Skin epidermis (tissue), 12 donors: ENCODE results near the gene ELOVL7.
"Not testable (repeated sequence)": the region's sequence is repeated elsewhere in the genome, so short reads cannot be mapped to it uniquely, and the experiment has no call there.

Experiments used
- H3K27ac ChIP-seq, 21 experiments: fragments of 200-600 bp; sonication (generic) in 11 of 21; one replicate each; pipeline ENCODE4 v1.5.0; 2020; ENCODE audit warnings: mild to moderate bottlenecking in 3 of 21, inconsistent platforms in 2 of 21, moderate library complexity in 2 of 21
- H3K4me3 ChIP-seq, 7 experiments: fragments of 200-600 bp; sonication (generic) in 2 of 7; one replicate each; pipeline ENCODE4 v1.5.0; 2020; ENCODE audit warnings: inconsistent platforms in 2 of 7, mild to moderate bottlenecking in 2 of 7, moderate library complexity in 1 of 7

Gene ELOVL7

DNA sequence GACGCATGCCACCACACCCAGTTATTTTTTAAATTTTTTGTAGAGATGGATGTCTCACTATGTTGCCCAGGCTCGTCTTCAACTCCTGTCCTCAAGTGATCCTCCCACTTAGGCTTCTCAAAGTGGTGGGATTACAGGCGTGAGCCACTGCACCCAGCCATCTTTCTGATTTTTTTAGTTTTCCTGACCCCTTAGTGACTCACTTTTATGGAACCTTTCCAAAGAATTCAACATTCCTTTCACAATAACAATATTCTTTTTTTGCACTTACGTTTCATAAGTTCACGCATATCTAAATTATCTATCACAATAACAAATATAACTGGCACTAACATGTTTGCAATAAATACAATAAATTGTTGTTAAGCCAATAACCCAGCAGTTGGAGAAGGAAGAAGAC, 8.5 kb downstream of the ELOVL7 start:
- no peak overlapping the region for H3K27ac ChIP-seq
- no peak overlapping the region for H3K4me3 ChIP-seq

DNA sequence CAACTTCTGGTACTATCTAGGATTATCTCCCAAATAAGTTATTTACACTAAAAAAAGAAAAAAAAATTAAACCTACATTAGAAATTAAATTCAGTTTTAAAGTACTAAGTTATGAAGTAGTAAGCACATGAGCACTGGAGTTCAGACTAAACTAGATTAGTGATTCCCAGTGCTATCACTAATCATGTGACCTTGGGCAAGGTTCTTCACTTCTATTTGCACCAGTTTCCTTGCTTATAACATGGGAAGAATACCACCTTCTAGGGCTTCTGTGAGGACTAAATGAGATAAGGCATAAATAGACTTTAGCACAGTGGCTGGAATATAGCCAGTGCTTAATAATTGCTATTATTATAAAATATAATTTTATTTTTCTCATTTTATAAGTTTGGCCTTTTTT, 10.5 kb downstream of the ELOVL7 start:
- Histone ChIP-seq H3K4me3 (no peak overlapping the region), H3K27ac (no peak overlapping the region)

GRCh38 chr5:60830581-60831127, 13.4 kb downstream of the ELOVL7 start:
- Histone ChIP-seq H3K4me3 (no peak overlapping the region), H3K27ac (no peak overlapping the region)

DNA sequence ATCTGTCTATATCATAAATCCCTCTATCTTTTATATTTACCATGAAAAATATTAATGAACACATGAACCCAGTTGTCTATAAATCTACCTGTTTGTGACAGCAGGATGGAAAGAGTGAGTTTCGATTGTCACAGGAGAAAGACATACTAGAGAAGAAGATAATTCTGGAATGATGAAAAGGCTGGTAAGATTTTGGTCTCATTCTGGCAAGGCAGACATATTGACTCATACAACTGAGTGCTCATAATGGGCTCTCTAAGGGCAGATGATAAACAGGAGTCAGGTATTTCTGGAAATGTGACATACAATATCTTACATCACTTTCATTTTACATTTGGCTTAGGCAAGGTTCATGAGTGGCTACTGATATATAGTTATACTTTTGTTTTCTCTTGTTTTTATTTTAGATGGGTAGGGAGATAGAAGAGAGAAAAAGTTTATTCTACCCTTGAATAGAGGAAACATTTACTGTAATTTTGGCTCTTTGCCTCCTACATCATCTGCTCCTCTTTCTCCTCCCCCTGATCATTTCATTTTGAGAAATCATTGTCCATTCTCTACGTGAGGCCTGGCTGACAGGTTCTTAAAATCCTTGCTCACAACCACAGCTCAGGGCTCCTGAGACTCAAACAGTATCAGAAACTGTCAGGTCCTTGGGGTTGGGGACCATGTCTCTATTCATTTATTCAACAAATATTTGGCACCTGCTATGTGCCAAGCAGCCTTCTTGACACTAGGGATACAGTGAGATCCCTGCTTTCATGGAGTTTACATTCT, 14.4 kb downstream of the ELOVL7 start:
- Histone ChIP-seq H3K27ac (peak overlapping the region in 1 of 21 experiments; percentile 39), H3K4me3 (no peak overlapping the region)

GRCh38 chr5:60827201-60827600, 16.9 kb downstream of the ELOVL7 start:
- peak overlapping the region in 1 of 21 experiments; percentile 35 for H3K27ac ChIP-seq
- no peak overlapping the region for H3K4me3 ChIP-seq

- H3K4me3 ChIP-seq: no peak overlapping the region
- H3K27ac ChIP-seq: peak overlapping the region in 2 of 21 experiments; percentile 7 to 35
These were observed 17.4 kb downstream of the ELOVL7 start for GRCh38 chr5:60826653-60827052.

GRCh38 chr5:60823574-60823973, 20.5 kb downstream of the ELOVL7 start:
- H3K27ac ChIP-seq: no peak overlapping the region
- no peak overlapping the region for H3K4me3 ChIP-seq

- Histone ChIP-seq H3K27ac (peak overlapping the region in 1 of 21 experiments; percentile 23), H3K4me3 (no peak overlapping the region)
These were observed 21.8 kb downstream of the ELOVL7 start for GRCh38 chr5:60822285-60822556.

DNA sequence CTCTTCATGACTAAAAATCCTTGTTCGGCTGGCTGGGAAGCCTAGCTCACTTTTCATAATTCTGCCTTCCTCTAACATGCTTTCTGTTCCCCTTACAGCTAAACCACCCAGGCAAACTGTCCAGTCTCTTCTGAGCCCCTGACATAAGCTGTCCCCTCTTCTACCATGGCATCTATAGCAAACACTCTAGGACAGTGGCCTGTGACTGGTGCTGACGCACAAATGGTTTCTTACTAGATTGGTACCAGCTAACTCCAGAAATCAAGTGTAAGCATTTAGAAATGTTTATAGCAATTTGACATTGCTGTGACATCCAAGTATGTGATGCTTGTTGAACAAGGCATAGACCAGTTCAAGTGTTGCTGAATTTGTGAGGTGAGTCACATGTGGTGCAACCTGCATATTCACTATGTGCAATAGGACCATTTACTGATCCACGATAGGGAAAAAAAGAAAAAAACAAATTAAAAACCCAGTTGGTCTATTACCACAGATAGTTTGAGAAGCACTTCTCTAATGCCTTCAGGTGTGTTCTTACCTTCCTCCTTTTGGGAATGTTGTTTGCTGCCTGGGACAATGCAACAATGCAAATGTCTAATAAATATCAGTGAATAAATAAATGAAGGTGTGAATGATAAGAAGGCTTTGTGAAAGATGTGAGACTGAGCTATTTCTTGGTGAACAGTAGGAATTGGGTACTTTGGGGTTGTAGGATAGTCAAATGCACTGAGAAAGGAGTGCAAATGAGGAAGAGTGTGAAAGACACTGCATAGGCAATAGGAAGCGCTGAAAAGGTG, 22.4 kb downstream of the ELOVL7 start:
- Histone ChIP-seq H3K4me3 (no peak overlapping the region), H3K27ac (peak overlapping the region in 7 of 21 experiments; percentile 2 to 51 (median 50))

DNA sequence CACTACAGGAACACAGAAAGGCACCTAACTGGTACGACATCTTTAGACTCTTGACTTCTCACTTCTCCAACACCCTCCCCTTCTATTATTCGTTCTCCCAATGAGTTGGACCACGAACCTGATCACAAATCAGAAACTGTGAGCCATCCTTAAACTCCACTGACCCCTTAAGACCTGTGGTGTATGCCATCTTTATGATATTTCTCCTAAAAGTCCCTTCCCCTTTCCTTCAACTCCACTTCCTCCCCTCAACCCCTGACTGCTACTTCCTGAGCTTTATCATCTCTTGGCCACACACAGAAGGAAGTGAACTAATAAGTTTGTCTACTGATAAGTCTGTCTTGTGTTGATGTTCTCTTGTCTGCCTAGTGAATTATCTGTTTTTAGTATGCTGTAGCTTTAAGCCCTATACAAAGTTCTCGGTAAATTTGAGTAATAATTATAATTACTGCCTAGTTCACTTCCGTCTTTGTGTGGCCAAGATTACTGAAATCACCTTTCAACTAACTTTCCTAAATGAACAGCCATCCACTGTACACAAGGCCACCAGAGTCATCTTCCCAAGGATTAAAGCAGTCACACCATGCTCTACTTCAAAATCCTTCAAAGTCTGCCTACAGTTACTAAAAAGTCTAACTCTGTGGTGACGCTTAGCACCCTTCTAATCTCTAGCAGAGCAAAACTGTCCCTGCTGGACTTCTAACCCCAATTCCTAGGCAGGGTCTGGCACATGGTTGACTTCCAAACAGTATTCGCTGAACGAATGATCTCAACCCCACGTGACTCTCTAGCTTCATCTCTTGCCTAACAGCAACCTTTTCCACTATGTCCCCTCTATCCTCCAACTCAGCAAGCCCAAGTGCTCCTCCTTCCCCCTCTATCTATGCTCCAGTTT, 23.2 kb downstream of the ELOVL7 start:
- H3K27ac ChIP-seq: peak overlapping the region in 8 of 21 experiments; percentile 2 to 51 (median 42)

DNA sequence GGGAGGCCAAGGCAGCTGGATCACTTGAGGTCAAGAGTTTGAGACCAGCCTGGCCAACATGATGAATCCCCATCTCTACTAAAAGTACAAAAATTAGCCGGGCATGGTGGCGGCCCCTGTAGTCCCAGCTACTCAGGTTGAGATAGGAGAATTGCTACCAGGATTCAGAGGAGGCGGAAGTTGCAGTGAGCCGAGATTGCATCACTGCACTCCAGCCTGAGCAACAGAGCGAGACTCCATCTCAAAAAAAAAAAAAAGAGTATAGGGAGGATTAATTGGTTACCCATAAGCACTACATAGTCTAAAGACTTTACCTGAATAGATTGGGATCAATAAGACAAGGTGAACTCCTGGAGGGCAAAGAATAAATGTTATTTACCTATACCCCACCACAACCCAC, 27.9 kb downstream of the ELOVL7 start:
- H3K4me3 ChIP-seq, H3K27ac ChIP-seq: not testable (repeated sequence)

More for the DNA sequence above, 23.2 kb downstream of the ELOVL7 start:
- H3K4me3 ChIP-seq: no peak overlapping the region

DNA sequence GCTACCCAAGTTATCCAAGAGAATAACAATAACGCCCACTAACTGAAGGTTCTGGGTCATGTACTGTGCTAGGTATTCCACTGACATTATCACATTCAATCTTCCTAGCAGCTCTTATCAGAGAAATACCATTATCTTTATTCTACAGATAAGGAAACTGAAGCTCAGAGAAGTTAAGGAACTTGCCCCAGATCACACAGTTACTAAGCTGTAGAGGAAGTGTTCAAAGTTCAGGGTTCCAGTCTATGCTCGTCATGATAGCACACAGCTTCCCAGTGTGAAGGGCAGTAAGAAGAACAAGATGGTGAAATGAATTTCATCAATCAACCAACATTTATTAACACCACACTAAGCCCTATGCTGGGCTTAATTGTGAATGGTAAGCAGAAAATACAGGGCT, 29.6 kb downstream of the ELOVL7 start:
- no peak overlapping the region for H3K27ac ChIP-seq
- H3K4me3 ChIP-seq: no peak overlapping the region

- H3K27ac ChIP-seq: no peak overlapping the region
- no peak overlapping the region for H3K4me3 ChIP-seq
These were observed 31.6 kb downstream of the ELOVL7 start for GRCh38 chr5:60812426-60812825.

DNA sequence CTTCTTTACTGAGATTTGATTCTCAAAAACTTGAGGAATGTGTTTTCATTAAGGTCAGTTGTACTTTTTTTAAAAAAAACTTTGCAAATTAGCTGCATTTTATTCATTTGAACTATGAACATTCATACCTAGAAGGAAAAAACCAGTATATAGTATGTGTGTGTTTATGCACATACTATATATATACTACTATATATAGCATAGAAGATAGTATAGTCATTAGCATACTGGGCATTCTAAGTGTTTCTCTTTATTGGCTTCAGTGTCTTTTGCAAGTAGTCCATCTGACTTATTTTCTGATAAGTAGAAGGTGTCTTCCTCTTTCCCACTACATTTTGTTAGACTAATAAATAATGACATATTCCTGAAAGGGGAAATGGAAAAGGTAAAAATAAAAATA, 33.0 kb downstream of the ELOVL7 start:
- H3K27ac ChIP-seq: no peak overlapping the region
- no peak overlapping the region for H3K4me3 ChIP-seq

- no peak overlapping the region for H3K4me3 ChIP-seq
These were observed 33.5 kb downstream of the ELOVL7 start for GRCh38 chr5:60810438-60811085.

GRCh38 chr5:60809891-60810425, 34.1 kb downstream of the ELOVL7 start:
- no peak overlapping the region for H3K4me3 ChIP-seq
- H3K27ac ChIP-seq: no peak overlapping the region

More at GRCh38 chr5:60810438-60811085, 33.5 kb downstream of the ELOVL7 start:
- no peak overlapping the region for H3K27ac ChIP-seq

GRCh38 chr5:60806591-60807243, 37.4 kb downstream of the ELOVL7 start:
- Histone ChIP-seq H3K27ac (no peak overlapping the region), H3K4me3 (no peak overlapping the region)

- Histone ChIP-seq H3K4me3 (no peak overlapping the region), H3K27ac (peak overlapping the region in 2 of 21 experiments; percentile 6 to 24)
These were observed 38.6 kb downstream of the ELOVL7 start for GRCh38 chr5:60805463-60805862.

- H3K4me3 ChIP-seq: no peak overlapping the region
- no peak overlapping the region for H3K27ac ChIP-seq
These were observed 40.4 kb downstream of the ELOVL7 start for GRCh38 chr5:60803712-60804111.
